Tibial nerve (tissue), 4 donors: ENCODE results near the gene TMEM47.

Experiments
- EP300 ChIP-seq, 2 donors: sonication (generic); formaldehyde crosslinking; IDR thresholded peaks; one replicate each; pipeline ENCODE4 v1.6.1; 2017; ENCODE audit warnings: antibody characterized with exemption in 2 of 2, mild to moderate bottlenecking in 1 of 2
- TF ChIP-seq, protein P1 (sequence below), 5 experiments: fragments of 200-600 bp in 3 of 5; fragments of 450-650 bp in 2 of 5; sonication (generic) in 3 of 5; IDR thresholded peaks; one replicate each; pipeline ENCODE4 v1.5.1; 2016 to 2019; ENCODE audit warnings: antibody characterized with exemption in 5 of 5, mild to moderate bottlenecking in 3 of 5, moderate library complexity in 2 of 5

GRCh38 chrX:34619920-34620319 is 37.2 kb downstream of the TMEM47 start:
- TF ChIP-seq, protein P1, sequence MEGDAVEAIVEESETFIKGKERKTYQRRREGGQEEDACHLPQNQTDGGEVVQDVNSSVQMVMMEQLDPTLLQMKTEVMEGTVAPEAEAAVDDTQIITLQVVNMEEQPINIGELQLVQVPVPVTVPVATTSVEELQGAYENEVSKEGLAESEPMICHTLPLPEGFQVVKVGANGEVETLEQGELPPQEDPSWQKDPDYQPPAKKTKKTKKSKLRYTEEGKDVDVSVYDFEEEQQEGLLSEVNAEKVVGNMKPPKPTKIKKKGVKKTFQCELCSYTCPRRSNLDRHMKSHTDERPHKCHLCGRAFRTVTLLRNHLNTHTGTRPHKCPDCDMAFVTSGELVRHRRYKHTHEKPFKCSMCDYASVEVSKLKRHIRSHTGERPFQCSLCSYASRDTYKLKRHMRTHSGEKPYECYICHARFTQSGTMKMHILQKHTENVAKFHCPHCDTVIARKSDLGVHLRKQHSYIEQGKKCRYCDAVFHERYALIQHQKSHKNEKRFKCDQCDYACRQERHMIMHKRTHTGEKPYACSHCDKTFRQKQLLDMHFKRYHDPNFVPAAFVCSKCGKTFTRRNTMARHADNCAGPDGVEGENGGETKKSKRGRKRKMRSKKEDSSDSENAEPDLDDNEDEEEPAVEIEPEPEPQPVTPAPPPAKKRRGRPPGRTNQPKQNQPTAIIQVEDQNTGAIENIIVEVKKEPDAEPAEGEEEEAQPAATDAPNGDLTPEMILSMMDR (IDR thresholded peaks at IDR 0.05), result no peak
- no peak for TF ChIP-seq EP300 (IDR thresholded peaks at IDR 0.05)
